OCI-LY1 (cell line): ENCODE results near the gene SPPL3.

ENCODE experiments used
- H2AFZ ChIP-seq: fragments of 200-600 bp; sonication (generic), shearing (Covaris generic); 2 replicates; pipeline ENCODE4 v1.6.0; 2014; ENCODE audit warnings: antibody characterized with exemption, mild to moderate bottlenecking, low read length
- H3F3A ChIP-seq: fragments of 200-600 bp; sonication (generic), shearing (Covaris generic); 2 replicates; pipeline ENCODE4 v1.6.0; 2014; ENCODE audit warnings: mild to moderate bottlenecking, antibody characterized with exemption, low read length, moderate library complexity; ENCODE audit not compliant: insufficient read depth
- H3K27ac ChIP-seq: fragments of 200-600 bp; sonication (generic); 2 replicates; pipeline ENCODE4 v1.5.1; 2014; ENCODE audit warnings: low read length, mixed run types, mild to moderate bottlenecking, low read depth; ENCODE audit not compliant: poor library complexity, severe bottlenecking
- H3K27me3 ChIP-seq: fragments of 200-600 bp; sonication (generic); 2 replicates; pipeline ENCODE4 v1.6.0; 2014; ENCODE audit warnings: antibody characterized with exemption, mild to moderate bottlenecking, low read length, moderate library complexity; ENCODE audit not compliant: insufficient read depth
- H3K36me3 ChIP-seq: fragments of 200-600 bp; sonication (generic); 2 replicates; pipeline ENCODE4 v1.6.1; 2014; ENCODE audit warnings: mild to moderate bottlenecking, antibody characterized with exemption, low read length, moderate library complexity, mixed read lengths; ENCODE audit not compliant: insufficient read depth
- H3K4me1 ChIP-seq: fragments of 200-600 bp; sonication (generic); 2 replicates; pipeline ENCODE4 v1.5.1; 2014; ENCODE audit warnings: mild to moderate bottlenecking, low read length, moderate library complexity; ENCODE audit not compliant: insufficient read depth, severe bottlenecking
- H3K4me2 ChIP-seq: fragments of 200-600 bp; sonication (generic), shearing (Covaris generic); 2 replicates; pipeline ENCODE4 v1.6.1; 2014; ENCODE audit warnings: low read length
- H3K4me3 ChIP-seq: fragments of 200-600 bp; sonication (generic); 2 replicates; pipeline ENCODE4 v1.5.1; 2014; ENCODE audit warnings: low read length, low read depth, mild to moderate bottlenecking, mixed read lengths; ENCODE audit not compliant: poor library complexity, severe bottlenecking
- H3K79me2 ChIP-seq: fragments of 200-600 bp; shearing (Covaris generic); 2 replicates; pipeline ENCODE4 v1.6.1; 2016; ENCODE audit warnings: mixed run types, low read length, mixed read lengths; ENCODE audit not compliant: insufficient read depth
- H3K9ac ChIP-seq: fragments of 200-600 bp; sonication (generic), shearing (Covaris generic); 2 replicates; pipeline ENCODE4 v1.6.1; 2014; ENCODE audit warnings: mild to moderate bottlenecking, low read length, mixed read lengths
- H3K9me2 ChIP-seq: fragments of 200-600 bp; sonication (generic), shearing (Covaris generic); 2 replicates; pipeline ENCODE4 v1.6.1; 2014; ENCODE audit warnings: low read depth, mild to moderate bottlenecking, low read length, mixed read lengths
- H3K9me3 ChIP-seq: fragments of 200-600 bp; shearing (Covaris generic); 2 replicates; pipeline ENCODE4 v1.6.1; 2014; ENCODE audit warnings: low read length, mixed read lengths
- H4K20me1 ChIP-seq: fragments of 200-600 bp; sonication (generic), shearing (Covaris generic); 2 replicates; pipeline ENCODE4 v1.6.0; 2016; ENCODE audit warnings: mild to moderate bottlenecking, low read length; ENCODE audit not compliant: insufficient read depth
- CTCF ChIP-seq: fragments of 200-600 bp; sonication (generic), shearing (Covaris generic); IDR thresholded peaks from 2 replicates; pipeline ENCODE4 v1.5.1; 2017; ENCODE audit warnings: mild to moderate bottlenecking, antibody characterized with exemption, low read length, moderate library complexity, mixed read lengths
- EZH2 ChIP-seq: fragments of 200-600 bp; sonication (generic), shearing (Covaris generic); IDR thresholded peaks from 2 replicates; pipeline ENCODE4 v1.8.0; 2017; ENCODE audit warnings: borderline replicate concordance, mixed run types, mild to moderate bottlenecking, antibody characterized with exemption, low read length, moderate library complexity, mixed read lengths

The SPPL3 gene

GRCh38 chr12:120757949-120758348 lies 146.2 kb downstream of the SPPL3 start:
- H4K20me1 ChIP-seq: no peaks in the 10 kb centered on the region
- no peak overlapping the region for H3K4me2 ChIP-seq
- peaks cover 11% of the 10 kb centered on the region for H3K9me3 ChIP-seq
- no peak overlapping the region for H3K4me3 ChIP-seq
- H2AFZ ChIP-seq: no peak overlapping the region
- H3K36me3 ChIP-seq: peaks cover 14% of the 10 kb centered on the region
- H3K9ac ChIP-seq: no peak overlapping the region
- H3K27me3 ChIP-seq: no peaks in the 10 kb centered on the region
- H3K4me1 ChIP-seq: peaks cover 17% of the 10 kb centered on the region
- no peak overlapping the region for H3K27ac ChIP-seq
- no peaks in the 10 kb centered on the region for H3K9me2 ChIP-seq
- no peaks in the 10 kb centered on the region for H3F3A ChIP-seq
- no peak for TF ChIP-seq EZH2
- TF ChIP-seq CTCF: no peak
- no peaks in the 10 kb centered on the region for H3K79me2 ChIP-seq

- Histone ChIP-seq H3K9me2 (no peaks in the 10 kb centered on the region), H3K4me3 (no peak overlapping the region), H3K36me3 (peaks cover 12% of the 10 kb centered on the region), H3K27me3 (no peaks in the 10 kb centered on the region), H3K79me2 (no peaks in the 10 kb centered on the region), H3K4me1 (peaks cover 17% of the 10 kb centered on the region), H3K27ac (no peak overlapping the region), H3K9ac (no peak overlapping the region), H2AFZ (no peak overlapping the region), H4K20me1 (no peaks in the 10 kb centered on the region), H3F3A (no peaks in the 10 kb centered on the region), H3K4me2 (no peak overlapping the region), H3K9me3 (peaks cover 11% of the 10 kb centered on the region)
- no peak for TF ChIP-seq CTCF
Observed at GRCh38 chr12:120757226-120757742, 146.9 kb downstream of the SPPL3 start.

GRCh38 chr12:120755269-120755668 lies 148.9 kb downstream of the SPPL3 start:
- H3K27me3 ChIP-seq: no peaks in the 10 kb centered on the region
- H2AFZ ChIP-seq: no peak overlapping the region
- TF ChIP-seq CTCF: no peak
- H3K4me1 ChIP-seq: peaks cover 10% of the 10 kb centered on the region
- no peak overlapping the region for H3K4me3 ChIP-seq
- H3K79me2 ChIP-seq: no peaks in the 10 kb centered on the region
- no peak overlapping the region for H3K9ac ChIP-seq
- H4K20me1 ChIP-seq: no peaks in the 10 kb centered on the region
- no peaks in the 10 kb centered on the region; the same call in 1 of the 2 replicates for H3K36me3 ChIP-seq
- no peaks in the 10 kb centered on the region for H3K9me2 ChIP-seq
- no peak overlapping the region for H3K27ac ChIP-seq
- no peak overlapping the region for H3K4me2 ChIP-seq
- peaks cover 11% of the 10 kb centered on the region for H3K9me3 ChIP-seq
- no peaks in the 10 kb centered on the region for H3F3A ChIP-seq
